GOT3 (cell line): ENCODE measurements around the gene OGN.

Source experiments
- DNase-seq: peaks from one replicate; lab custom pipeline; 2025; ENCODE audit warnings: mixed read lengths; lab: John Stamatoyannopoulos, UW

The OGN gene

DNA sequence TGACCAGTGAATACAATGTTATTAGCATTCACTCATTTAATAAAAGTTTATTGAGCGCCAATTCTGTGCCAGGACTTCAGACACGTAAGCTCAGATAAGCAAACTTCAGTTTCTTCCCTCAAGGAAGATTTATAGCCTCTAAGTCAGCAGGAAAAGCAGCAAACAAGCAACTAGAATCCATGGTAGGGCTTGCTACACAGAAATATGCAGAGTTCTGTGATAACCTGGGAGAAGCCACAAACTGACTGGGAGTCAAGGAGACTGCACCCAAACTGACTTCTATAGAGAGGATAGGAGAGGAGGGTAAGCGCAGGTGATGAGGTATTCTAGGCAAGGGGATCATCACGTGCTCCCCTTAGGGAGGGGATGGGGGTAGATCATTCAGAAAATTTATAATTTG lies 1.4 kb upstream of the OGN start:
- DNase-seq: no peak

DNA sequence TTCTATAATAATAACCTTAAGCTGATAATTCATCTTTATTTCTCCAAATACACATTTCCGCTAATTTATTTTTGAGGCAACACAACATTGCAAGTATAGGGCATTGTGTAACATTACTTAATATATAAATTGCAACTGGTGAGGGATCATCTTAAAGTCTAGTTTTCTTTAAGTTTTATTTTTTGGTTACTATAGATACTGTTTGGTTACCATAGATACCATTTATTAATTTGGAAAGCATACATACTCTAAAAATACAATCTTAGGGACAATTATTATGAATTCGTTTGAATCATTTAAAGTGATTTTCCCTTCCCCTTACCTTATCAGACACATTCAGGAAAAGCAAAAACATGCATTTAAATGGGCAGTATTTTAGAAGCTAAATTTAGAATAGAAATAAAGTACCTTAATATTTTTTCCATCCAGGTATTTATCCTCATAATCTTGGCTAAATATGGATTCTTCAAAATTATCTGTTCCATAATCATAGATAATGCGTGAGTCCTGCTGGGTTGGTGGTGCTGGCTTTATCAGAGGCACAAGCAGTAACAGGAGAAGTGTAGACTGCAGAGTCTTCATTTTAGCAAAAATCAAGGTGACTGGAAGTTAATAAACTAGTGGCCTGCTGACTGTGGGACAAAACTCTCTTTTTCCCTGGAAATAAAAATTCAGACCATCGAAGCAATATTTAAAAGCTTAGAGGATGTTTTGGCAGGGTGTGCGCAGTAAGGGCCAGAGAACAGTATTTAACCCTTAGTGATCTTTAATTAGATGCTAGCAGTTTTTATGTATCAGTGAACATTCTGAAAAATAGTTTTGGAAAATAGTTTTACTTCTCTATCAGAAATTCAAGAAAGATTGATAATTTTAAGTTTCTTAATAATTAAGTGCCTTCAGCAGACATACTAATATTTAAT lies 1.3 kb downstream of the OGN start:
- DNase-seq: no peak

DNA sequence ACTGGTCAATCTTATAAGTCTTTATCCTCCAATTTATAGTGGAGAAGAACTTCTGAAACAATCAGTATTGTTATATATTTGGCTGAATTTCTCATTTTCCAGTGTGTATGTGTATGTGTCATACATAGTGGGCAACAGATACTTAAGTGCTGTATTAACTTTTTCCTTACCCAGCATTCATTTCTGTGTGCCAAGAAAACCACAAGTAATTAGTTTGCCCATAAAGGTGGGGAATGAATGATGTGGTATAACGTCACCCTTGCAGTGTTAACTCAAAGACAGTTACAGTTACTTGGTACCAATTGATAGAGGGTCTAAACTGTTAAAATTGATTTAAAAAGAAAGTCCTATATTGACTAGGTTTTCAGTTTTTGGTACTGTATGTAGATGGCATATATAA lies 2.0 kb downstream of the OGN start:
- DNase-seq: no peak

DNA sequence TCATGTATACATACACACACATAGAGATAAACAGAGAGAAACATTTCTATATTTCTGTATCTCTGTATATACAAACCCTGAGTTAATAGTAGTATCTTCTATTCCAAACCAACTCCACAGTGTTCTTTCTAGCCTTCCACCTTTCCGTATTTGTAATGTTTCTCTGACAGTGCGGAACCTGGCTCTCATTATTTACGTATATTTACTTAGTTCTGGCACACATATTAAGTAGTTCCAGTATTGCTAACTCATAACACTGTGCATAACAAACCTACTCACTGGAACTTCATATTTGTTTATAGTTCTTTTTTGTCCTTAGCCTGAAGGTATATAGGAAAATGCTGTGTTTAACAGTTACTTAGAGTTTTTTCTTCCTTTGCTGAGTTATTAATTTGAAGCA lies 6.5 kb downstream of the OGN start:
- no peak for DNase-seq

DNA sequence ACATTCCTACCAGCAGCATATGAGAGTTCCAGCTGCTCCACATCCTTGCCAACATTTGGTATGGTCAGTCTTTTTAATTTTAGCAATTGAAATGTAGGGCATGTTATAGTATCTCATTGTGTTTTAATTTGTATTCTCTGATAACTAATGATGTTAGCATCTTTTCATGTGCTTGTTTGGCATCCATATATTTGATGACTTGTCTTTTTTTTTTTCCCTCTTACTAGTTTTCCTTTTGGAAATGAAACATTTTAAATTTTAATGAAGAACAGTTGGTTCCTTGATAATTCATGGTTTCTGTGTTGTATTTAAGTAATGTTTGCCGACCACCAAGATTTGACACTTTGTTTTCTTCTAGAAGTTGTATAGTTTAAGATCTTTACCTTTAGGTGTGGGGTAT lies 8.8 kb downstream of the OGN start:
- no peak for DNase-seq

DNA sequence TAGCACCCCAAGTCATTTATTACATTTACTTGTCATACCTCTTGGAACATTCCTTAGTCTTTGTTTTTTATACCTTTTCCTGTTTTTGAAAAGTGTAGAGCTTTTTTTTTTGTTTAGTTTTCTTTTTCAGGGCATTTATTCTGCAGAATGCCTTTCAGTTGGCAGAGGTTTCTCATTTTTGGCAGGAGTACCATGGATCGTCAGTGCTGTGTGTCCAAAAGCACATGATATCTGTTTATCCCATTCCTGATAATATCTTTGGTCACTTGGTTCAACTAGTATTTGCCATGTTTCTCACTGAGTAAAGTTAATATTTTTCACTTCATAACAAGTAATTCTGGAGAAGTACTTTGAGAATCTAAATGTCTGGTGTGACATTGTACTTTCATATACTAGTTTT lies 10.7 kb downstream of the OGN start:
- DNase-seq: no peak

DNA sequence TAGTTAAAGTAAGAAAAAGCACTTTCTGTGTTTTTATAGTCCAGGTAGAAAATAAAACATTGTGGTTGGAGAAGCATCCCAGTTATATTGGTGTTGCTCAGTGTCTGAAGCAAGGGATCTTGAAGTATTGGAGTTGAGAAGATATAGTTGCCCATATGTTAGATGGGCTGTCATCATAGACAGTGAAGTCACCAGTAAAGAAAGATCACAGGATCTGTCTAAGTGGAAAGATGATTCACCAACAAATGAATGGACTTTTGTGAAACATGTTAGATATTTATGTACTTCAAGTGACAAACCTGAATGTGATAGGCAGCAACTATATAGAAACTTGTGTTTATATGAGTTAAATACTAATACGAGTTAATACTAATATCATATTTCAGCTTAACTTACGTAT lies 11.7 kb downstream of the OGN start:
- no peak for DNase-seq

DNA sequence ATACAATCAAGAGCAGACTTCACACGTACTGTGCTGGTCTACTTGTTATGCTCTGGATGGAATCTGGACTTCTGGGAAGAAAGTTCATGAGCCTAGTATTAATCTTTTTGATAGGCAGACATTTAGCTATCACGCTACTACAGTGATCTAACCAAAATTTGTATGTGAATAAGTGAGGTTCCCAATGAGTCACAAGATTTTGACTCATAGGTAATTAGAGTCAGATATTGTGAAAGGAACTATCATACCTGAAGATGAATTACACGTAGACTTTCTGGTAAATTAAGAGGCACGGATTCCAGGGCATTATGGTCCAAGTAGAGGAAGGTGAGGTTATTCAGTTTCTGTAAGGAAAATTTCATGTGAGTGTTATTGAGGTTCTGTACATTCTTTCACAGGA lies 18.4 kb downstream of the OGN start:
- DNase-seq: no peak

DNA sequence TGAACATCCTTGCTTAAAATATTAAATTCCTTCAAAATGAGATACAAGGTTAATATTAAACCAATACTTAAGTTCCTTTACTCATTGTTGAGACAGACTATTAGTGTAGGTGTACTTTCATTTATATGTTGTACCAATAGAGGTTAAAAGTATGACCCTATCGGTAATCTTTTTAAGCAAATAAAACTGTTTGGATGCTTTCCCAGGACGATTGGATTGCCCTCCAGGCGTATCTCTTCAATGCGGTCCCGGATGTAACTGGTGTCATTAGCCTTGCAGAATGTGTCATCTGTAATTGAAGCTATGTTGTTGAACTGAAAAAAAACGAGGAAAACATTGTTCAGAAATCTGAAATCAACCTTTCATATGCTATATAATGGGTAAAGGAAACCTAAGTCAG lies 18.9 kb downstream of the OGN start:
- DNase-seq: no peak

DNA sequence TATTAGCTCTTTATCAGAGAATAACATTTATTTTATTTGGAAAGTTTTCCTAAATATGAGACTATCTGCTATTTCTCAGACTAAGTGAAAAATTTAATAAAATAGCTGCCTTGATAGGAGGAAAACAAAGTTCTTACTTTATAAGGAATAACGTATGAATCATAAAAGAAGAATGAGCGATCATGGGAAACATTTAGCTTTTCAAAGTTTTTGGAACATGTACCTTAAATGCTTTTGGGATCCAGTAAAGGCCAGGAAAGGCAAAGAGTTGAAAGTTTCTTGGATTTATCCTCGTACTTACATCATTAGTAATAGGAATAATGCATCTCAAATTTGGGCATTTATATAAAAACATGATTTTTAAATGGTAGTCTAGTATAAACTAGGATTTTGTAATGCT lies 19.4 kb downstream of the OGN start:
- DNase-seq: no peak

DNA sequence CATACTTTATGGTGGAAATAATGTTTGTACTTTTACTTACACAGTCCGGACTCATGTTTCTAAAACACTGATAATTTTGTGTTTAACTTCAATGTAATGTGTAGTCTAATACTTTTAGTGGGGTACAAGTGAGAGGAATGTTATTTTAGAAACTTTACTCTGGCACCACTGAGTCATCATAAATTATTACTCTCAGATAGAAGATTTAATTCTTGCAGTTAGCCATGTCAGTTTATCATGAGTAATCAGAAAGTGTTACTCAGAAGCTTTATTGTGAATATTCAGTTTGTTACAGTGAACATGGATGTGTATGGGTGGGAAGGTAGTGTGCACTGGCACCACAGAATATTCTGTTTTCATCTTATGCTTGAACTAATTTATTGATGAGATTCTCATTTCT lies 20.0 kb downstream of the OGN start:
- DNase-seq: no peak

DNA sequence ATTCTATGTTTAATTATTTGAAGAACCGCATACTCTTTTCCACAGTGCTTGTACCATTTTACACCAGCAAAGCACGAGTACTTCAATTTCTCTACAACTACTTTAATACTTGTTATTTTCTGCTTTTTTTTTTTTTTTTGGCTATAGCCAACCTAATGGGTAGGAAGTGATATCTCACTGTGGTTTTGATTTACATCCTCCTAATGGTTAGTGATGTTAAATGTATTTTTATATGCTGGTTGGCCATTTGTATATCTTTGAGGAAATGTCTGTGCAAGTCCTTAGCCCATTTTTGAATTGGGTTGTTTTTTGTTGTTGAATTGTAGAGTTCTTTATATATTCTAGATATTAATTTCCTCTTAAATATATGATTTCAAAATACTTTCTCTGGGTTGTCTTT lies 22.6 kb downstream of the OGN start:
- no peak for DNase-seq

DNA sequence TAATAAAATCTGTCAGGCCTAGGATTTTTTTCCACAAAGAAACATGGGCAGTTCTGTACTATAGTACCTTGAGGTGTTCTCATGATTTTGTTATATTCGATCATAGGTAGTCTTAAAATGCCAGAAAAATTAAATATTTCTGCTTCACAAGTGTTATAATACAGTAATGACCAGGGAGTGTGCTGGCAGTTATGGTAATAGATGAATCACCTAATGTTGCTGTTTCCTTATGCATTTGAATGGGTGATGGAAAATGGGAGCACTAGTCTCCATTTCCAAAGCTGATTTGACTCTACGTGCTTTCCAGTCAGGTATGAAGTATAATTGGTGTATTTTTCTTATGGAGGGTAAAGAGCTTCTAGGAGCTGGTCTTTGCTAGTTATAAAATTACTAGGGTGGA lies 23.8 kb downstream of the OGN start:
- DNase-seq: no peak

DNA sequence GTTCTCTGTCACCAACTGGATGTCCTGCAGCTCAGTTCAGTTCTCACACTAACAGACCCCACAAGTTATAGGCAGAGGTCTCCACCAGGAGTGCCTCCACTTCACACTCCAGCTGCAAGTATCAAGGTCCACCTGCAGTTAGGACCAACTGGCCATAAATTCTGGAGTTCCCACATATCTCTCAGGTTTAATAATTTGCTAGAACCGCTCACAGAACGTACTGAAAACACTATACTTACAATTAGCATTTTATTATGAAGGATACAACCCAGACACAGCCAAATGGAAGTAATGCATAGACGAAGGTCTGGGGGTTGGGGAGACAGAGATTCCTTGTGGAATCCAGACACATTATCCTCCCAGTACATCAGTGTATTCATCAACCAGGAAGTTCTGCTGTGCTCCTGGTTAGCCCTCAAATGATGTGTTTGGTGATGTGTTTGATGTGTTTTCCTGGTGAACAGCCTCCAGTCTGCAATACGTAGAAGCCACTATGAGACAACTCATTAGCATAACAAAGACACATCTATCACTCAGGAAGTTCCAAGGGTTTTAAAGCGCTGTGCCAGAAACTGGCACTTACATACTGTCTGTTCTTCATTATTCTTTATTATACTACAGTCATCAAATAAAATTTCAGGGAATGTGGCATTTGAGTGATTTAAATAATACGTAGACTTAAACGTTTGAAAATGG lies 25.4 kb downstream of the OGN start:
- DNase-seq: no peak

DNA sequence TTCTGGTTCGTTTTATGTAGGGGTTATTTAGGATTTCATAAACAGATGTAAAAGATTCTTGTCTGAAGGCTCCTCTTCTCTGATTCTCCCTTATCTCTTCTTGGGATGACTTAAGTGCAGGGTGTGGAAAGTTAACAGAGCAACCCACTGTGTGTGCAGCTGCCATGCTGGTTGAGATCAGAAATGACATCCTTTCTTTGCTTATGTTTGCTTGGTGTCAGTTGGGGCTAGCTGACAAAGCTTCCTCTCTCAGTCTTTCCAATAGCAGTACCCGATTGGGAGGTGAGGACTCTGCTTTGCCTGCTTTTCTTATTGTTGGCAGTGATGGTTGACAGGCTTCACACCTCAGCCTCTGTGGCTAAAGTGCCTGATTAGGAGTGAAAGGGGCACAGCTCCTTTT lies 26.5 kb downstream of the OGN start:
- no peak for DNase-seq

DNA sequence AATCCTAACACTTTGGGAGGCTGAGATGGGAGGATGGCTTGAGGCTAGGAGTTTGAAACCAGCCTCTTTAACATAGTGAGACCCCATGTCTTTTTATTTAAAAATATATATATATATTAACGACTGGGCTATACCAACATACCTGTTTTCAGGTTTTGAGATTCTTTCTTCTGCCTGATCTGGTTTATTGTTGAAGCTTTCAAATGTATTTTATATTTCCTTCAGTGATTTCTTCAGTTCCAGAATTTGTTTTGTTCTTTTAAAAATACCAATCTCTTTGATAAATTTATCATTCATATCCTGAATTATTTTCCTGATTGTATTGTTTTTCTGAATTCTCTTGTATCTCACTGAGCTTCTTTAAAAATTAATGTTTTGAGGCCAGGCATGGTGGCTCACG lies 31.2 kb downstream of the OGN start:
- no peak for DNase-seq

DNA sequence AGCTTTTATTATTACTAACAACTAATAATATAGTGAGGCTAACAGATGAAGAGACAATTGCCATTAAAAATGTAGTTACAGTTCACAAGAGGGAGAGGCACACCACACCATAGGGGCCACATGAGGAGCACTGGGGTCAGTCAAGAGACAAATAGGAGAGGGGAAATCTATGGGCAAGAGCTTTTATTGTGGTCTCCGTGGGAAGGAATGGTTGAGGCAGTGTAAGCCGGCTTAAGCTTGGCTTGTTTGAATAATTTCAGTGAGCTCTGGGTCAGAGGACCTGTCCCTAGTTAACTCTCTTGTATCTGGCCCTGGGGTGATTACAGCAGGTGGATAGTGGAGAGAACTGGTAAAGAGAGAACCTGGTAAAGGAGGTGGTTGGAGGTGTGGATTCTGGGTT lies 35.3 kb downstream of the OGN start:
- no peak for DNase-seq

DNA sequence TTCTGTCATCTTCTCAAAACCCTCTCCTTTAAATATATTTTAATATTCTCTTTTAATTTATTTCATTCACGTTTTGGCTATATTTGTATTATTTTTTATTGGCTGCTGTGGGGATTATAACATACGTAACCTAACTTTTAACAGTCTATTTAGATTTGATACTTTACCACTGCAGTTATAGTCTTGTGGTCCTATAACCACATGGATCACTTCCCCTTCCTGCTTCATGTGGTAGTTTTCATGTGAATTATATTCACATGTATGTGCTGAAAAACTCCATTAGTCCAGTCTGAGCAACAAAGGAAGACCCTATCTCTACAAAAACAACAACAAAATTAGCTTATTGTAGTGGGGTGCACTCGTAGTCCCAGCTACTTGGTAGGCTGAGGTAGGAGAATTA lies 44.3 kb downstream of the OGN start:
- DNase-seq: no peak

DNA sequence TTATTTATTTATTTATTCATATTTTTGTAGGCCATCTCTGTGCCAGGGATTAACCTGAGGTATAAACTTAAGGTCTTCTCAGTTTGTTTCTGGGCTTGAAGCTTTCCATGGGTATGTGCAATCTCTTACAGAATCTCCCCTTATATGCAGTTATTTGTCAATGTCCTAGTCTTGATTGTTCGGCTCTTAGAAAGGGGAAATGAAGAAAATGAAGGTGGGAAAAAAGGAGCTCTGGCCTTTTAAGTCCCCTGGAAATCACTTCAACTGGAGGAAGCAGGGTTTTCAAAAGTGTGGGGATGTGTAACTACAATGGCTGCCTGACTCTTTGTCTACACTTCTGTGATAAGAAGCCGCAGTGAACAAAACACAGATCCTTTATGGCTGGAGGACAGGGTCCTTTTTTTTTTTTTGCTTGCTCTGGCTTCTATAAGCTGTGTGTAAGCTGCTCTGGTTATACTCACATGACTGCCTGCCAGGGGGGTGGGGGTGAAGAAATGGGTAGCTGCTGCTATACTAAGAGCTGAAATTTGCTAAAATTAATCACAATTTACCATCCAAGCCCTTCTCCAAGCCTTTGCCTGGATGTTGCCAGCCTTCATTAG lies 44.9 kb downstream of the OGN start:
- DNase-seq: no peak

DNA sequence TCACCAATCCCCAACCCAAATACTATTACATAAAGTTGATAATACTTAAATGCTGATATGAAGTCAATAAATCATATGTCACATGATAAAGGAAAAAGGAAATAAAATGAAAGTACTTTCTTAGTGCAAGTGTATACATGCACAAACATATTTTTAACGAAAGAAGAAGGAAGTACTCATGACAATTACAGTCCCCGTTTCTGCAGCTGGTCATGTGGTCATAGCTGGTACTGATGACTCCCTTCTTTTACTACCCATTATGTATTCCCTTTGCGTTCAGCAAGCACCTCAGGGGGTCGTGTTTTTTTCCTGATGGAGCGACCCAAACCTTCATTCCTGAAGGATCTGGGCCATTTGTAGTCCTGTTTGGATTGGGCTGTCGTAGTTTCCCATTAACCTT lies 51.3 kb downstream of the OGN start:
- DNase-seq: no peak

DNA sequence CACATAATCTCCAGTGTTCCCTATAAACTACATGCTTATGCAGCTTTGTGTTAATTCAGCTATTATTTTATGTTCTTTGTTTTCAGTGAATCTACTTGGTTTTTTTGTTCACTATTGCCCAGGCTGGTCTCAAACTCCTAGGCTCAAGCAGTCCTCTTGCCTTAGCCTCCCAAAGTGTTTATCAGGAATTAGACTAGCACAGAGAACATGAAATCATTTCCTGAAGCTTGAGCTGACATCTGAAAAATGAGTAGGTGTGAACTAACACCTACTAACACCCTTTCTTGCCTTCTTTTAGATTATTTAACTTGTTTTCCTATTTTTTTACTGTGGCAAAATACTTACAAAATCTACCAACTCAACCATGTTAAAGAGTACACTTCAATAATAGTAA lies 53.6 kb downstream of the OGN start:
- no peak for DNase-seq

DNA sequence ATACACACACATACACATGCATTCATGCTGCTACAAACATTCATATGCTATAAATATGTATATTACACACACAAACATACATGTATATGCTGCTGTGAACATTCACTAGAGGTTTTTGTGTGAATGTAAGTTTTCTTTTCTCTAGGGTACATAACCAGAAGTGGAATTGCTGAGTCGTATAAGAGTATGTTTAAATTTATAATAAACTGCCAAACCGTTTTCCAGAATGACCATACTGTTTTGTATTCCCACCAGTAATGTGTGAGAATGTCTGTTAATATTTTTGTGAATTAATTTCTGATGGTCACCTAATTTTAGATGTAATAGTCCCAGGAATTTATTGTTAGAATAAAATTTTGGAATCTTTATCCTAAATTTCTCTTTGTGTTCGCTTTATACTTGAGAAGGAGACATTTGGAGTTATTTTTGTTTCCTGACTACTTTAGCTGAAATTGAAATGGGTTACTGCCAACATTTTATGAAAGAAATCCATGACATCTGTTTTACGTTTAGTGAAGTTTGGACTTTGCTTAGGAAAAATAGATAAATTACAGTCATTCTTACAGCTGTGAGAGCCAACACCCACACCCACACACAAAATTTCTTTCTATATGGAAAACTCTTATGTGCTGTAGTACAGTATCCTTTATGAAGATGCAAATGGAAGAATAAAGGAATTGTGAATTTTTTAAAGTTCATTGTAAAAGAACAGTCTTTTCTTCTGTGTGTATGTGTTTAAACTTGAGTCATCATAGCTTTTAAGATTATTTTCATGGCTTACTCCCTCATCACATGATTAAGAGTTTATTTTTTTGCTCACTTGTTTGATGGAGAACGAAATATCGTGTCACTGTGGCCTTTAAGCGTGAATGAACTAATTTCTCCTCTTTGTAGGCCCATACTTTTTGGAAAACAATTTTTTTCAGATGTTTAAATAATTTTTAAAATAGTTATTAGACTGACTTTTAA lies 54.3 kb downstream of the OGN start:
- no peak for DNase-seq
